ENCODE results near the gene CHST8.

DNA sequence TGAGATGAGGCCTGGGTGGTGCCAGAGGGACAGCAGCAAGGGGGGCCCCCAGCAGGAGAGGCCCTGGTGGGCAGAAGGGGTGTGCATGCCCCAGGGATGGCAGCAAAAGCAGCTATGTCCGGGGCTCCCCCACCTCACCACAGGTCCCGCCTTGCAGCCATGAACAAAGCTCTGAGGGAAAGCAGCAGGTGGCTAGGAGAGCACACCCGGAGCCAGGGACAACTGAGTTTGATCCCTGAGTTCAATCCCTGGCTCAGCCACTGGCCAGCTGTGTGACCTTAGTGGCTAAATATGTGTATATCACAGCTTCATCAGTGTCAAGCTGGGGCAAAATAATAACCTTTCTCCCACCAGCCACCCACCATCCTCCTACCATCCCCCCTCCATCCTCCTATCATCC is 127.3 kb downstream of the CHST8 start:
- TF ChIP-seq TAF1 (CRISPR knock-in tag; IDR thresholded peaks at IDR 0.05) (no peak), ZNF652 (CRISPR knock-in tag; IDR thresholded peaks at IDR 0.05; ENCODE audit: borderline replicate concordance, low read depth) (no peak), IRF2 (CRISPR knock-in tag; IDR thresholded peaks at IDR 0.05) (no peak), MAFK (conservative IDR thresholded peaks at IDR 0.05 in 1 of 2, IDR thresholded peaks at IDR 0.05 in 1 of 2; ENCODE audit: low read length in 2 of 2) (no peak), SRF (IDR thresholded peaks at IDR 0.05; ENCODE audit: low read depth, low read length) (no peak), ZFP1 (CRISPR knock-in tag; IDR thresholded peaks at IDR 0.05) (no peak), ARHGAP35 (CRISPR knock-in tag; IDR thresholded peaks at IDR 0.05; ENCODE audit: borderline replicate concordance) (no peak)
- TF ChIP-seq, protein P1, sequence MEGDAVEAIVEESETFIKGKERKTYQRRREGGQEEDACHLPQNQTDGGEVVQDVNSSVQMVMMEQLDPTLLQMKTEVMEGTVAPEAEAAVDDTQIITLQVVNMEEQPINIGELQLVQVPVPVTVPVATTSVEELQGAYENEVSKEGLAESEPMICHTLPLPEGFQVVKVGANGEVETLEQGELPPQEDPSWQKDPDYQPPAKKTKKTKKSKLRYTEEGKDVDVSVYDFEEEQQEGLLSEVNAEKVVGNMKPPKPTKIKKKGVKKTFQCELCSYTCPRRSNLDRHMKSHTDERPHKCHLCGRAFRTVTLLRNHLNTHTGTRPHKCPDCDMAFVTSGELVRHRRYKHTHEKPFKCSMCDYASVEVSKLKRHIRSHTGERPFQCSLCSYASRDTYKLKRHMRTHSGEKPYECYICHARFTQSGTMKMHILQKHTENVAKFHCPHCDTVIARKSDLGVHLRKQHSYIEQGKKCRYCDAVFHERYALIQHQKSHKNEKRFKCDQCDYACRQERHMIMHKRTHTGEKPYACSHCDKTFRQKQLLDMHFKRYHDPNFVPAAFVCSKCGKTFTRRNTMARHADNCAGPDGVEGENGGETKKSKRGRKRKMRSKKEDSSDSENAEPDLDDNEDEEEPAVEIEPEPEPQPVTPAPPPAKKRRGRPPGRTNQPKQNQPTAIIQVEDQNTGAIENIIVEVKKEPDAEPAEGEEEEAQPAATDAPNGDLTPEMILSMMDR (CRISPR knock-in tag; IDR thresholded peaks at IDR 0.05) = no peak
- TF ChIP-seq, protein P2, sequence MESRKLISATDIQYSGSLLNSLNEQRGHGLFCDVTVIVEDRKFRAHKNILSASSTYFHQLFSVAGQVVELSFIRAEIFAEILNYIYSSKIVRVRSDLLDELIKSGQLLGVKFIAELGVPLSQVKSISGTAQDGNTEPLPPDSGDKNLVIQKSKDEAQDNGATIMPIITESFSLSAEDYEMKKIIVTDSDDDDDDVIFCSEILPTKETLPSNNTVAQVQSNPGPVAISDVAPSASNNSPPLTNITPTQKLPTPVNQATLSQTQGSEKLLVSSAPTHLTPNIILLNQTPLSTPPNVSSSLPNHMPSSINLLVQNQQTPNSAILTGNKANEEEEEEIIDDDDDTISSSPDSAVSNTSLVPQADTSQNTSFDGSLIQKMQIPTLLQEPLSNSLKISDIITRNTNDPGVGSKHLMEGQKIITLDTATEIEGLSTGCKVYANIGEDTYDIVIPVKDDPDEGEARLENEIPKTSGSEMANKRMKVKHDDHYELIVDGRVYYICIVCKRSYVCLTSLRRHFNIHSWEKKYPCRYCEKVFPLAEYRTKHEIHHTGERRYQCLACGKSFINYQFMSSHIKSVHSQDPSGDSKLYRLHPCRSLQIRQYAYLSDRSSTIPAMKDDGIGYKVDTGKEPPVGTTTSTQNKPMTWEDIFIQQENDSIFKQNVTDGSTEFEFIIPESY (CRISPR knock-in tag; IDR thresholded peaks at IDR 0.05) = no peak

Measured in HepG2 (cell line).